ENCODE data around the gene OTP.

The OTP gene

GRCh38 chr5:77637998-77638762 is at the start of gene OTP:
Gene OTP, minus strand, starts transcription at chr5:77638713. Its CDS starts 164 bp downstream, at chr5:77638549.
- DNase-seq, result no peak

DNA sequence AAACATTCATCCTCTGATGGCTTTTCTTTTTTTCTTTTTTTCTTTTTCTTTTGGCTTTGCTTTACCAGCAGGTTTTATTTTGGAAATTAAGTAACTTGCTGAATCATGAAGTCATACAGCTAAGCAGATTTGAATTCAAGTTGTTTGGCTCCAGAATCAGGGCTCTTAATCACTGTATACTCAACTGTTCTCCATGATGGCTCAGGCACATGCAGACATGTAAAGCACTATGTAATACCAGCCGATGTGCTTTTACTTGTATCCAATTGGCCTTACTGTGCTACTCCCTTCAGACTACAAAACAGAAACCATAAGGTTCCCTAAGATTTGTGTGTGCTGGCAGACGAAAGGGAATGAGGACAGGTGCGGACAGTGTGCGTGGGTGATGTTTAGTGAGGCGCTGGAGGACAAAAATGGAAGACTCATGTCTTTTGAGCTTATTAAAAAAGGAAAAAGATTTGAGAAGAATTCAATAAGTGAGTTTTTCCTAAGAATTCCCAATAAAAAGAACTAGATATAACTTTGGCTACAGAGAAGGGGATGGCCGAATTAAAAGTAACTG is 44.7 kb upstream of the OTP start:
- no peak for DNase-seq

DNA sequence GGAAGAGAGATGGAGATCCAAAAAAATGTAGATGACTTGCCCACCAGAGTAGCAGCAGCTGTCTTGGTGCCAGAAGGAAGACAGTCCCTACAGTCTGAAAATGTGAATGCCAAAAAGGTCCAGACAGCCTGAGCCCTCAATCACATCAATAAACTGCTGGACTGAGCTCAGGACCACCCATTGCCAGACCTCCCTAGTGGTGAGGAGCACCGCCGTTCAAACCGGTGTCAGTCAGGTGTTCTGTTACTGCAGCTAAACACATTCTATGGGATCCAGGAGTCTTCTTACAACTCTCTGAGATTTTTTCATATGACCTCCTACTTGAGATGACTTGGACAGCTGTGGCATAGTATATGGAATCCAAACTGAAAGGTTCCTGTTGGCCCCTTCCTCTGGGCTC is 32.0 kb upstream of the OTP start:
- DNase-seq, result no peak

- no peak for DNase-seq
Observed at GRCh38 chr5:77669677-77670076, 31.2 kb upstream of the OTP start.

- no peak for DNase-seq
Observed at GRCh38 chr5:77663090-77663863, 24.8 kb upstream of the OTP start.

GRCh38 chr5:77662635-77663034 is 24.1 kb upstream of the OTP start:
- DNase-seq, result no peak

DNA sequence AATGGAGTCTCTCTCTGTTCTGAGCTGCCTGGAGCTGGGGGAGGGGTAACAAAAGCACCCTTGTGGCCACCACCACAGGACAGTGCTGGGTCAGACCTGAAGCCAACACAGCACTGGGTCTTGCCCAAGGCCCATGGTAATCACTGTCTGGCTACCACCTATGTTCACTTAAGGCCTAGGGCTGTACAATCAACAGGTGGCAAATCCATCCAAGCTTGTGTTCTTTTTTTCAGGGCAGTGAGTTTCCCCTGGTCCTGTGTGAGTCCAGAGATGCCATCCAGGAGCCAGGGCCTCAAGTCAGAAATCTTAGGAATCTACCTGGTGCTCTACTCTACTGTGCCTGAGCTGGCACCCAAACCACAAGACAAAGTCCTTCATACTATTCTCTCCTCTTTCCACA is 20.1 kb upstream of the OTP start:
- DNase-seq, result no peak

- no peak for DNase-seq
Observed at GRCh38 chr5:77651343-77651742, 12.8 kb upstream of the OTP start.

- DNase-seq, result no peak
Observed at GRCh38 chr5:77650686-77651085, 12.2 kb upstream of the OTP start.

DNA sequence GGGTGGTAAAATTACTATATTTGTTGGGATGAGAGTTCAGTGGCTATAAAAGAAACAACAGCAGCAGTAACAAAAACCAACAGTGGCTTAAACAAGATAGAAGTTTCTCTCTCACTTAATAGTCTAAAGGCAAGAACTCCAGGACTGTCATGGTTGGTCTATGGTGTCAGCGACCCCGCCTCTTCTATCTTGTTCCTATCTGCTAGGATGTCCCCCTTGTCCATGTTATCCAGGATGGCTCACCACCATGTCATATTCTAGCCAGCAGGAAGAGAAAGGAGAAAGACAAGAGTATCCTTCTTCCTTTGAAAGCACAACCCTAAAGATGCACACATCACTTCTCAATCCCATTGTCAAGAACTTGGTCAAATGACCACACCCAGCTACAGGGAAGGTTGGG is 11.3 kb upstream of the OTP start:
- DNase-seq, result no peak

DNA sequence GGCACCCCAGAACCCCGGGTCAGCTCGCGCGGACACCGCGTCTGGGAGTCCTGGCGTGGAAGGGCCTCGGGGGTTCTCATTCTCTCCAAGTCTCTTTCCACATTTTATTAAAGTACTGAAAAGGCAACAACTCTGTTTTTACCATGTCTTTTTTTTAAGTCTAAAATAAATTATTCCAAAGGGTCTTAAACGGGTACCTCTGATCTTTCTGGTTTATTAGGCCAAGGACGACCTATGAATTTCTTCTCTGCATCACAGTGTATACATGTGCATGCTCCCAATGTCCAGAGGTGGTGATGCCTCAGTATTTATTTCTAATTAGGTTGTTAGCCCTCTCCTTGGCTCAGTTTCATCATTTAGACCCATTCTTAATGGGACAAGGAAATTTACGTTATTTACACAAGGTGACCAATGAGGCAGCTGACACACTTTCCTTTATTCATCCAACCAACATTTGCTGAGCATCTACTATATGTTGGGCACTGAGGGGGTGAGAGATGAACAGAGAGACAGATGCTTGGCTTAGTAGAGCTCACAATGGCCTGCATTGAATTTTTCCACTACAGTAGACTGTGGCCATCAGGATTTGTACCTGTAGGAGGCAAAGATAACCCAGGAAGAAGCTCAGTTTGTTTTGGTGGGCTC is 7.6 kb upstream of the OTP start:
- DNase-seq, result no peak

DNA sequence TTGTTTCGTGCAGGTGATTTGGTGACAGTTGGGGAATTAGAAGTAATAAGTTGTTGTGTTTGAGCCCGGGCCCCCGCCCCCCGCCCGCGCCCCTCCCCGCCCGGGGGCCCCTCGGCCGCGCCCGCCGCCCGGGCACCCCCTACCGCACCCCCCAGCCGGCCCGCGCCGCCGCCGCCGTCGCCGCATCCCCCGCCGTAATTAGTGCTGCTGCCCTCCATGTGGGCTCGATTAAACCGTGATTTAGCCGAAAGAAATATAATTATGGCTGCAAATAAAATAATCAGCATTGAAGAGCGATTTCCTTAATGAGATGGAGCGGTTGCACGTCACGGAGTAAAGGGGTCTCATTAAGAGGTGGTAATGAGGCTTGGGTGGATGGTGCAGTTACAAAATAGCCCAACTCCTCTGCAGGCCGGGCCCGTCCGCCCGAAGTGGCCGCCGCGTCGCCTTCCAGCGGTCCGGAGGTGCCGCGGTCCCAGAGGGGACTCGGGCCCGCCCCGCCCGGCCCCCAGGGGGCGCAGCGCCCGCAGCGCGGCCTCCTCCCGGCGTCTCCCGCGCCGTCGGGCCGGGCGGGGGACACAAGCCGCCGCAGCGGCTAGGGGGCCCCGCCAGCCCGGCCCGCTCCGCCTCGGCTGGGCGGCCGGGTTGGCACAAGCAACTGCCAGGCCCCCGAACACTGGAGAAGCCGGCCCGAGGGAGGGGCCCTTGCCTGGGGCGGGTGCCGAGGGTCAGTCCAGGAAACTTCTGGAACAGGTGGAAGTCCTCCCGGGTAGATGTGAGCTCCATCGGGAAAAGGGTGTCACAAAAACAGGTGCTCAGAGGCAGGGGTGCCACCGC is 6.9 kb upstream of the OTP start:
- no peak for DNase-seq

- DNase-seq, result no peak
Observed at GRCh38 chr5:77644371-77645157, 6.1 kb upstream of the OTP start.

- no peak for DNase-seq
Observed at GRCh38 chr5:77643654-77644370, 5.3 kb upstream of the OTP start.

DNA sequence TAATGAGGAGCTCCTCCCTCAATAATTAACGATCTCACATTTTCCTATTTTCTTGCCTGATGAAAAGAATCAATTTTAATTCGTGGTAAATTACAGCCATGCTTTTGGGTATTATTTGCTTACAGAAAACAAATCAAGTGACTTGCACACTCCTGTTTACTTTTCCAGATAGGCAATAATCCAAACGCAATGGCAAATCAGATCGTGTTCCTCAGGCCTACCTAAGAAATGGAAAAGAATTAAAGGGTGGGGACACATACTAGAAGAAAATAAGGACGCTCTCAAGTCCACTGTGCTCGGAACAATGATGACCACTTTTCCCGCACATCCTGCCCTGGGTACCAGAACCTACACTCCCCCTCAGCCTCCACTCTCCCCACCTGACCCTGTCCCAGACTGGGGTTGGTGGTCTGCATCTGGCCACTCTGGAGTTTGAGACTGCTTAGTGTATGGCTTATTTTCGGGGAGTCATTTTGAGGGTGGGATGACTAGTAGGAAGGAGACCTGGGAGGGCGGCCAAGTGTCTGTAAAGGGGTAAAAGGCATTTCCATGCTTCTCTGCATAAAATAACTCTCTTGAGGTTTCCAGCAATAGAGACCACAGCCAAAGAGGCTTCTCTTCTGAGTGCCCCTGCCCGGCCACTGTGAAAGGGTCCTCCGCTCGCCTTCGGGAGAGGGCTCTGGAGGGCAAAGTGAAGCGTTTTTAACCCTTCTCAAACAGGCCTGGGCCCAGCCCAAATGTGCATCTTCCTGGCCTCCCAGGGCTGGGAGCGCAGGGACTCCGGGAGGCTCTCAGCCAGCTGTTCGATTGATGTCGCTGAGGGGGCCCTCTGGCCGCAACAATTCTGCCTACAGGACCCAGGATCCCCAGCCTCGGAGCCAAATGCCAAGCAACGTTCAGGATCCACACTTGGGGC is 4.5 kb upstream of the OTP start:
- DNase-seq, result no peak

GRCh38 chr5:77641963-77642737 is 3.6 kb upstream of the OTP start:
- no peak for DNase-seq

GRCh38 chr5:77641397-77641943 is 3.0 kb upstream of the OTP start:
- DNase-seq, result no peak

DNA sequence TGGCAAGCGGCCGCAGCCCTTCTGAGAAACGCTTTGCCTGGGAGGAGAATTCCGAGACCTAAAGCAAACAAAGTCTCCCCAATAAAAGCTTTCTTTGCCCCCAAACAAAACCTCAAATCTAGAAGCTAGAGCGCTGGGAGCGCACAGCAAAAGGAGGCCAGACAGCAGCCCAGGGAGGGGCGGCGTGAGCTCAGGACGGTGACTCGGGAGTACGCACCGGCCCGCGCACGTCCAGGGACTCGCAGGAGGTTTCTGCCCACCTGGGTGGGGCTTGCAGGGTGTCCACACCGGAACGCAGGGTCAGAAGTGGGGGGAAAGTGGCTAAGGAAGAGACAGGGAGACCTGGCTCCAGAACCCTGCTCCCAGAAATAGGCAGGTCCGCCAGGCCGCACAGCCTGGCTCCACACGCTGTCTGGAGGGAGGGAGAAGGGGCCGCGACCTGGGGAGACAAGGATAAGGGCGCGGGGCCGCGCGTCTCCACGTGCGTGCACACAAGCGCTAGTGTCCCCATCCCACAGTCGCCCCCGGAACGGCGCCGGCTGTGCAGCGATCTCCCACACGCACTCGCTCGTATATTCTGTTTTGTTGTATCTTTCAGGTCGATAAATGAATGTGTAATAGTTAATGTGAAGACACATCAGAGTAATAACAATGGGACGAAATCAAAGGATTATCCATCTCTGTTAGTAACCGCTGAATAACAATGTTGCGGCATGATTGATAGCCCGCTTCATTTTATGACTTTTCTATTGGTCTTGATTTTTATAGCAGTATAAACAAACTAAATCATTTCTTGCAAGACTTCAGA is 2.3 kb upstream of the OTP start:
- no peak for DNase-seq

Data from cortex of kidney (tissue), 1 donor.